PFSK-1 (cell line): ENCODE results near the gene HSPB9.

Source experiments
- FOXP2 ChIP-seq: optimal IDR thresholded peaks from 2 replicates; pipeline ENCODE3; 2011; ENCODE audit warnings: borderline replicate concordance, control low read depth, inconsistent platforms; ENCODE audit not compliant: insufficient read depth; ENCODE audit errors: extremely low read length, extremely low read depth
- POLR2AphosphoS5 ChIP-seq: IDR thresholded peaks from 2 replicates; pipeline ENCODE4 v1.6.1; 2012; ENCODE audit warnings: low read depth, mild to moderate bottlenecking, control low read depth, low read length, moderate library complexity
- SIN3A ChIP-seq: IDR thresholded peaks from 2 replicates; pipeline ENCODE4 v1.6.1; 2012; ENCODE audit warnings: mild to moderate bottlenecking, low read length, moderate library complexity, borderline replicate concordance; ENCODE audit not compliant: insufficient read depth
- TAF1 ChIP-seq: IDR thresholded peaks from 2 replicates; pipeline ENCODE4 v1.6.1; 2012; ENCODE audit warnings: low read length, control low read depth, borderline replicate concordance; ENCODE audit not compliant: insufficient read depth
- TF ChIP-seq, protein P1 (sequence below), 2 experiments: IDR thresholded peaks; 2 replicates each; pipeline versions ENCODE4 v1.6.1 to v1.8.0; 2011 to 2012; ENCODE audit warnings: low read depth in 2 of 2, low read length in 2 of 2, control low read depth in 1 of 2, inconsistent platforms in 1 of 2, mild to moderate bottlenecking in 1 of 2, moderate library complexity in 1 of 2; ENCODE audit not compliant: insufficient read depth in 1 of 2

The HSPB9 gene

DNA sequence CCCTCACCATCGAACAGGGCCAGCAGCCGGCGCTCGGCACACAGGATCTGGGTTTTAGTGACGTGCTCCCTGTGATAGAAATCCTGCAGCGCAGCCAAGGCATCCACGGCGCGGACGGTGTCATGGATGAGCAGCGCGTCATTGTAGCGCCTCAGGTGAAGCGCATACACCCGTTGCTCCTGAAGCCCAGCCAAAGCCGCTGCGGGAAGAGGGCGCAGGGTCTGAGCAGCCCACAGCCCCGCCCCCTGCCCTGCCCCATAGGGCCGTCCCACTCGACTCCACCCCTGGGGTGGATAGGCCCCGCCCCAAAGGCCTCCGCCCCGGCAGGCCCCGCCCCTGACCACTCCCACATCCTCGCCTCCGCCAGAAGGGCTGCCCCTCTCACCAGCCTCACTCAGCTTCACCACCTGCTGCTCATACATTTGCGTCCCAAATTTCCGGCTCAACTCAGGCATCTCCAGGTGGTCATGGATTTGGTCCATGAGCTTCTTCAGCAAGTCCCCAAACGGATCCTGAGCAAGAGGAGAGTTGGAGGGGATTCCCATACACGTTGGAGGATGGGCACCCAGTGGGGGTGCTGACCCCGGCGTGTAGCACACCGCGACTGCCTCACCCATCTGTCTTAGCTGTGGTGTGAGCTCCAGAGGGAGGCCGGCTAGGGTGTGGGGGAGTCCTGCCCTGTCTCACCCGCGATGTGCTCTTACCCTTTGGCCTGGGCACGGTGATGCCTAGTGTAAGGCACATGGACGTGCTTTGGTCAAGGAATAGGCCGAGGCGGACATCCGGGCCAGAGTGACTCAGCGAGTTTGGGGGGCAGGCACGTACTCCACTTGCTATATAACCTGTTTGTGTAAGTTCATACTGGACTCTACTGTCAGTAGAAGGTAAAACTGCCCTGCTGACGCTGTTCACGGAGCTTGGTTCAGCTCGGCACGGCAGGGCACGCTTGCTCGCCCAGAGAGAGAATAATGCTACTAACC, 14.7 kb upstream of the HSPB9 start:
- TF ChIP-seq TAF1 (no peak), FOXP2 (no peak), POLR2AphosphoS5 (no peak), SIN3A (no peak)
- TF ChIP-seq, protein P1, sequence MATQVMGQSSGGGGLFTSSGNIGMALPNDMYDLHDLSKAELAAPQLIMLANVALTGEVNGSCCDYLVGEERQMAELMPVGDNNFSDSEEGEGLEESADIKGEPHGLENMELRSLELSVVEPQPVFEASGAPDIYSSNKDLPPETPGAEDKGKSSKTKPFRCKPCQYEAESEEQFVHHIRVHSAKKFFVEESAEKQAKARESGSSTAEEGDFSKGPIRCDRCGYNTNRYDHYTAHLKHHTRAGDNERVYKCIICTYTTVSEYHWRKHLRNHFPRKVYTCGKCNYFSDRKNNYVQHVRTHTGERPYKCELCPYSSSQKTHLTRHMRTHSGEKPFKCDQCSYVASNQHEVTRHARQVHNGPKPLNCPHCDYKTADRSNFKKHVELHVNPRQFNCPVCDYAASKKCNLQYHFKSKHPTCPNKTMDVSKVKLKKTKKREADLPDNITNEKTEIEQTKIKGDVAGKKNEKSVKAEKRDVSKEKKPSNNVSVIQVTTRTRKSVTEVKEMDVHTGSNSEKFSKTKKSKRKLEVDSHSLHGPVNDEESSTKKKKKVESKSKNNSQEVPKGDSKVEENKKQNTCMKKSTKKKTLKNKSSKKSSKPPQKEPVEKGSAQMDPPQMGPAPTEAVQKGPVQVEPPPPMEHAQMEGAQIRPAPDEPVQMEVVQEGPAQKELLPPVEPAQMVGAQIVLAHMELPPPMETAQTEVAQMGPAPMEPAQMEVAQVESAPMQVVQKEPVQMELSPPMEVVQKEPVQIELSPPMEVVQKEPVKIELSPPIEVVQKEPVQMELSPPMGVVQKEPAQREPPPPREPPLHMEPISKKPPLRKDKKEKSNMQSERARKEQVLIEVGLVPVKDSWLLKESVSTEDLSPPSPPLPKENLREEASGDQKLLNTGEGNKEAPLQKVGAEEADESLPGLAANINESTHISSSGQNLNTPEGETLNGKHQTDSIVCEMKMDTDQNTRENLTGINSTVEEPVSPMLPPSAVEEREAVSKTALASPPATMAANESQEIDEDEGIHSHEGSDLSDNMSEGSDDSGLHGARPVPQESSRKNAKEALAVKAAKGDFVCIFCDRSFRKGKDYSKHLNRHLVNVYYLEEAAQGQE (IDR thresholded peaks at IDR 0.05; ENCODE audit: insufficient read depth in 1 of 2, low read depth in 2 of 2, low read length in 2 of 2), result no peak

DNA sequence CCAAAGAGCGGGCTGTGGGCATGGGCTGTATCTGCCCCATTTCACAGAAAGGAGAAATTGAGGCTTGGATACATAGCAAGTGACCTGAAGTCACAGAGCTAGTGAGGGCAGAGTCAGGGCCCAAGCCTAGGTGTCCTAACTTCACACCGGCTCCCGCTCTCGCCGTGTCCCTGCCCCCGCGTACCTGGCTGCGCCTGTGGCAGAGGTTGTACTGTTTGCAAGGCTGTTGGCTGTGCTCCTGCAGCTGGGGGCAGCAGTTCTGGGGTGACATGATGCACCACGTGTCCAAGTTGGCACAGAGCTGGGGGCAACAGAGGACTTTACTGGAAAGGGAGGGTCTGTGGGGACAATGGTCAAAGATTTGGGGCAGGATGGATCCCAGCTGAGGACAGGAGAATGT, 13.5 kb upstream of the HSPB9 start:
- no peak for TF ChIP-seq FOXP2
- no peak for TF ChIP-seq TAF1
- TF ChIP-seq, protein P1 (IDR thresholded peaks at IDR 0.05; ENCODE audit: insufficient read depth in 1 of 2, low read depth in 2 of 2, low read length in 2 of 2), result no peak

DNA sequence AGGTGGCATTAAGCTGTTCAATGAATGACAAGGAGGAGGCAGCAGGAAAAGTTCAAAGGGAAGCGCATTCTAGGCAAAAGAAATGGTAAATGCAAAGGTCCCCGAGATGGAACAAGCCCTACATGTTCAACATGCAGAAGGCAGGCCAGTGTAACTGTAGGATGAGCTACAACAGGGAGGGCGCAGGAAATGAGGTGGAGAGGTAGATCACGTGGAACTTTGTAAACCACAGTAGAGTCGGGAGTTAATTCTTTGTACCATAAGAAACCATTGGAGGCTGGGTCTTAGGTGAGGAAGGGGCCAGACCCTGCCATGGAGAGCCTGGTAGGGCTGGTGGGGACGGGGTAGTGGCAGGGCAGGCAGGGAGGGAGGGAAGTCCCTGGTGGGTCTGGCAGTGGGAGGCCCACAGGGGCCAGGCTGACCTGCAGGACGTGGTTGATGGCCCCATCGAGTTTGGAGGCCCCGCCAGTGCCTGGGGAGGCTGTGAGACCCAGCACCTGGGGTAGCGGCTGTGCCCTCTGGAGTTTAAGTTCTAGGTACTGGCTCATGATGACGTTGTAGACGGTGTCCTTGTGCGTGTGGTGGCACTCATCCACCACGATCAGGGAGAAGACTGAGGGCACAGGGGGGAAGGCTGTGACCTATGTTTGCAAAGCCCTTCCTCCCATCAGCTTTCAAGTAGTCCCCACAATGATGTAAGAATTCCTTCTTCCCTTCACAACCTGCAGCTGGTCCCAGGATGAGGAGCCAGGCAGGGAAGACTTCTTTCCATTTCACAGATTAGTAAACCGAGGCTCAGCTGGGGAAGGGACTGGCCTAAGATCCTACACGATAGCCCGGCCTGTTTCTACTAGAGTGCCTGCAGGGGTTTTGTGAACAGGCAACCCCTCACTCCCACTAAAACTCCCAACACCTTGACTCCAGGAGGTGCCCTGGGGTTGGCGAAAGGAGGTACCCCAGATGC, 12.0 kb upstream of the HSPB9 start:
- TF ChIP-seq FOXP2 (no peak), SIN3A (no peak), POLR2AphosphoS5 (no peak), TAF1 (no peak)
- TF ChIP-seq, protein P1 (IDR thresholded peaks at IDR 0.05; ENCODE audit: insufficient read depth in 1 of 2, low read depth in 2 of 2, low read length in 2 of 2), result no peak

DNA sequence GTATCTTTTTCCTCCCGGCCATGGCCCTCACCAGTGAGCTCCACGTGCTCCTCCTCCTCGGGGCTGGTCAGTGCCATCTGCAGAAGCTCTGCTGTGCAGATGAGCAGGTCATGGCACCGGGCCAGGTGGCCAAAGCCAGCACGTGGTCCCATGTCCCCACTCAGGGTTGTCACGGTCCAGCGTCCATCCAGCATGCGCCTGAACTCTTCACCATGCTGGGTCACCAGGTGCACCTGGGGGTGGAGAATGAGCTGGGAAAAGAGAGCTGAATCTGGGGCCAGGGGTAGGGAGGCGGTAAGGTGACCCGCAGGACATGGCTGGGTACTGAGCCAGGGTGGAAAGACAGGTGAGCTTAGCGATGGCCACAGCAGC, 11.4 kb upstream of the HSPB9 start:
- TF ChIP-seq FOXP2 (no peak), SIN3A (no peak), POLR2AphosphoS5 (no peak), TAF1 (no peak)
- TF ChIP-seq, protein P1 (IDR thresholded peaks at IDR 0.05; ENCODE audit: insufficient read depth in 1 of 2, low read depth in 2 of 2, low read length in 2 of 2), result no peak
